AG10803 (cell line): ENCODE measurements around the gene OXGR1.

Experiments used
- DNase-seq: peaks from one replicate; pipeline ENCODE4 v3.0.0; 2010; ENCODE audit warnings: low read depth
- H3K4me3 ChIP-seq: 2 replicates; pipeline ENCODE4 v1.5.1; 2011; ENCODE audit warnings: mild to moderate bottlenecking, low read length, control low read depth
- TF ChIP-seq, protein P1 (sequence below): conservative IDR thresholded peaks from 2 replicates; pipeline ENCODE4 v1.5.1; 2011; ENCODE audit warnings: mild to moderate bottlenecking, low read length, control low read depth, inconsistent platforms

OXGR1 gene

DNA sequence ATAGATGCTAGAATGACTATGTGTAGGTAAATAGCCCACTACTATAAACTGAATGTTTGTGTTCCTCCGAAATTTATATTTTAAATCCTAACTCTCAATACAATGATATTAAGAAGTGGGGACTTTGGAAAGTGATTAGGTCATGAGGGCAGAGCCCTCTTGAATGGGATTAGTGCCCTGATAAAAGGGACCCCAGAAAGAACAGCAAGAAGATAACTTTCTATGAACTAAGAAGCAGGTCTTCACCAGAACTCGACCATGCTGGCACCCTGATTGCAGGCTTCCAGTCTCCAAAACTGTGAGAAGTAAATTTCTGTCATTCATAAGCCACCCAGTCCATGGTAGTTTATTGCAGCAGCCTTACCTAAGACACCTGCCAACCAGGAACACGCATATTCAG lies 33.9 kb downstream of the OXGR1 start:
- TF ChIP-seq, protein P1, sequence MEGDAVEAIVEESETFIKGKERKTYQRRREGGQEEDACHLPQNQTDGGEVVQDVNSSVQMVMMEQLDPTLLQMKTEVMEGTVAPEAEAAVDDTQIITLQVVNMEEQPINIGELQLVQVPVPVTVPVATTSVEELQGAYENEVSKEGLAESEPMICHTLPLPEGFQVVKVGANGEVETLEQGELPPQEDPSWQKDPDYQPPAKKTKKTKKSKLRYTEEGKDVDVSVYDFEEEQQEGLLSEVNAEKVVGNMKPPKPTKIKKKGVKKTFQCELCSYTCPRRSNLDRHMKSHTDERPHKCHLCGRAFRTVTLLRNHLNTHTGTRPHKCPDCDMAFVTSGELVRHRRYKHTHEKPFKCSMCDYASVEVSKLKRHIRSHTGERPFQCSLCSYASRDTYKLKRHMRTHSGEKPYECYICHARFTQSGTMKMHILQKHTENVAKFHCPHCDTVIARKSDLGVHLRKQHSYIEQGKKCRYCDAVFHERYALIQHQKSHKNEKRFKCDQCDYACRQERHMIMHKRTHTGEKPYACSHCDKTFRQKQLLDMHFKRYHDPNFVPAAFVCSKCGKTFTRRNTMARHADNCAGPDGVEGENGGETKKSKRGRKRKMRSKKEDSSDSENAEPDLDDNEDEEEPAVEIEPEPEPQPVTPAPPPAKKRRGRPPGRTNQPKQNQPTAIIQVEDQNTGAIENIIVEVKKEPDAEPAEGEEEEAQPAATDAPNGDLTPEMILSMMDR = no peak
- H3K4me3 ChIP-seq = no peak overlapping the region
- DNase-seq = no peak

DNA sequence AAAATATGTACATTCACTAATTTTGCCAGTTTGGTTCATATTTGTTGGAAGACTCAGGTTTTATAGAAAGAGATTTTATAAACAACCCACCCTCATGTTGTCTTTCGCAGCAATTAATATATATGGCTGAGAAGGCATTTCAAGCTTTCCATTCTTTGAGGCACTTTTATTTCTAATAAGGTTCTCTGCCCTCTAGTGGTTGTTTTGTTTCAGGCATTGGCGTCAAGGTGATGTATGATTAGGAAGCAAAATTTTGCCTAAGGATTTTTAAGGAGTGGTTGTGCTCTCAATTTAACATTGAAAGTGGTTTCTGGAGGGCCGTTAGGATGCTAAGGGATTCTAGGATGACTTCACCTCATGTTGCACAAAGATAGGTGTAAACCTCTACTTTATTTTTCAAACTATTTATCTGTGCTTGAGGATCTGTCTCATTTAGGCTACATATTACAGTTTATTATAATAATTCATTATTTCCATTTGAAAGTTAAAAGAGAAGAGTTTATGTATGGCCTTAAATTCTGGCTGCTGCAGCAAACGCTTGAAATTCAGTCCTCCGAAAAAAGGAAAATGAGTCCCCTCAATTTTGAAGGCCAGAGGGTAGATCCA lies 35.9 kb downstream of the OXGR1 start:
- no peak overlapping the region for H3K4me3 ChIP-seq
- DNase-seq = peak; percentile 38
- TF ChIP-seq, protein P1 = peak; percentile 84

- TF ChIP-seq, protein P1 = no peak
- H3K4me3 ChIP-seq = no peak overlapping the region
Observed at GRCh38 chr13:96952595-96952994, 41.7 kb downstream of the OXGR1 start.

DNA sequence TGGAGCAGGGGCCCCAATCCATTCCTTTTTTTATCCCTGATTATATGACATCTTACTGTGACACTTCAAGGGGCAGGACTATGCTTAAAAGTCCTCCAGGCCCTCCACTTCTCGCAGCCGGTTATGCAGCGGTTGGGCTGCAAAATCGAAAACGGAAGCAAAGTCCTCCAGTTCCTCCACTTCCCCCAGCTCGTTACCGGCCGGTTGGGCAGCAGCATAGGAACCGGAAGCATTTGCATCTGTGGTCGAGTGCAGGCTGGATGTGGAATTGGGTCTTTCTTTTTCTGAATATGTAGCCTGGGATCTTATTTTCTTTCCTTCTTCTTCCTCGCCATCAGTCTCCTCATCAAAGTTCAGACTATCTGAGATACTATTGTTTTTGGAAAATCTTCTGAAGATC lies 46.1 kb downstream of the OXGR1 start:
- no peak for DNase-seq
- TF ChIP-seq, protein P1 = no peak
- no peak overlapping the region for H3K4me3 ChIP-seq

More at GRCh38 chr13:96952595-96952994, 41.7 kb downstream of the OXGR1 start:
- DNase-seq = no peak

- no peak overlapping the region for H3K4me3 ChIP-seq
- TF ChIP-seq, protein P1 = no peak
- DNase-seq = no peak
Observed at GRCh38 chr13:96947343-96947910, 46.8 kb downstream of the OXGR1 start.

DNA sequence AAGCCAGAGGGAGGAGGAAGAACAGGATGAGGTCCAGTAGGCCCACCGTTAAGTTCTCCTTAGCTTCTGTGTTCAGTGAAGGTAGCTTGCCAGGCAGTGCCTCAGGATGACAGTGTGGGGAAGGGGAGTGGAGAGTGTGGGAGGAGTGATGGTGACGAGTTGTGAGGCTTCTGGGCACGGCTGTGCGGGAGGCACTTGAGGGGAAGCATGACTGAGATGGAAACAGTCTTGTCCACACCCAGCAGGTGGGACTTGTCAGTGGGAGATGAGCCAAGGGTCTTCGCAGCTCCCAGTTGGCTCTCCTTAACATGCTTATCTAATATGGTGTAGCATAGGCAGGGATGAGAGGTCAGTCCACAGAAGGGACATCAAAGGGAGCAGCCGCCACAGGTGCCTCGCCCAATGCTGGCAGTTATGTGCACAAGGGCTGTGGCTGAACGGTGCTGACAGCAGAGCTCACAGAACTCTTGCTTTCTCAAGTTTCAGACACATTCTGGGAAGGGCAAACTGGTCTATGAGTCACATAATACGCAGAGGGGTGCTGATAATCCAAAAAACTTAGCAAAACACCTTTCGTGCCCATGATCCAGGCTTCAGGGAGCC lies 47.5 kb downstream of the OXGR1 start:
- DNase-seq = no peak
- TF ChIP-seq, protein P1 = no peak

GRCh38 chr13:96940961-96941360 lies 53.3 kb downstream of the OXGR1 start:
- H3K4me3 ChIP-seq = no peak overlapping the region
- no peak for DNase-seq
- TF ChIP-seq, protein P1 = no peak

More for the DNA sequence above, 47.5 kb downstream of the OXGR1 start:
- no peak overlapping the region for H3K4me3 ChIP-seq
